H9 (cell line): ENCODE data around the gene KLHL7. TPM values are rescaled to one million over a fixed set of nuclear protein-coding genes. Genes with fewer than 3 reads are reported as not detected.

Source experiments
- DNase-seq: peaks from one replicate; pipeline ENCODE4 v3.0.0-alpha.2; 2017
- H2AFZ ChIP-seq: one replicate; pipeline ENCODE4 v1.6.1; 2013; ENCODE audit warnings: mild to moderate bottlenecking, low read length, control low read depth, moderate library complexity
- H2AK5ac ChIP-seq: 2 replicates; pipeline ENCODE4 v1.6.1; 2013; ENCODE audit warnings: low read length, control low read depth, mixed read lengths; ENCODE audit not compliant: insufficient read length
- H2BK120ac ChIP-seq: one replicate; pipeline ENCODE4 v1.6.1; 2013; ENCODE audit warnings: low read depth, mild to moderate bottlenecking, low read length, control low read depth, inconsistent platforms; ENCODE audit not compliant: poor library complexity, severe bottlenecking
- H2BK12ac ChIP-seq: 2 replicates; pipeline ENCODE4 v1.6.1; 2013; ENCODE audit warnings: low read length, control low read depth, mixed read lengths, low read depth; ENCODE audit not compliant: insufficient read length
- H2BK15ac ChIP-seq: 2 replicates; pipeline ENCODE4 v1.6.1; 2013; ENCODE audit warnings: low read depth, low read length, control low read depth
- H2BK20ac ChIP-seq: one replicate; pipeline ENCODE4 v1.6.1; 2013; ENCODE audit warnings: low read depth, mild to moderate bottlenecking, low read length, control low read depth, inconsistent platforms; ENCODE audit not compliant: poor library complexity, severe bottlenecking
- H2BK5ac ChIP-seq: 2 replicates; pipeline ENCODE4 v1.6.1; 2013; ENCODE audit warnings: low read length, control low read depth, mixed read lengths; ENCODE audit not compliant: insufficient read length
- H3K14ac ChIP-seq: 2 replicates; pipeline ENCODE4 v1.6.1; 2013; ENCODE audit warnings: low read length, control low read depth; ENCODE audit not compliant: insufficient read depth
- H3K18ac ChIP-seq: 2 replicates; pipeline ENCODE4 v1.6.1; 2013; ENCODE audit warnings: low read depth, mild to moderate bottlenecking, mixed read lengths, low read length, control low read depth; ENCODE audit not compliant: insufficient read length
- H3K23ac ChIP-seq: 2 replicates; pipeline ENCODE4 v1.6.1; 2013; ENCODE audit warnings: low read length, control low read depth, mixed read lengths, low read depth; ENCODE audit not compliant: insufficient read length
- H3K23me2 ChIP-seq: 2 replicates; pipeline ENCODE4 v1.6.1; 2013; ENCODE audit warnings: low read depth, mild to moderate bottlenecking, mixed read lengths, low read length, control low read depth; ENCODE audit not compliant: insufficient read length, poor library complexity, severe bottlenecking
- H3K27ac ChIP-seq: 2 replicates; pipeline ENCODE4 v1.5.1; 2013; ENCODE audit warnings: low read length, control low read depth, mixed read lengths, low read depth; ENCODE audit not compliant: insufficient read length
- H3K27me3 ChIP-seq: 2 replicates; pipeline ENCODE4 v1.6.1; 2013; ENCODE audit warnings: low read length, control low read depth, inconsistent platforms; ENCODE audit not compliant: insufficient read depth
- H3K4ac ChIP-seq: 2 replicates; pipeline ENCODE4 v1.6.1; 2013; ENCODE audit warnings: low read depth, mild to moderate bottlenecking, control low read depth, inconsistent platforms, low read length, moderate library complexity
- H3K4me1 ChIP-seq: 2 replicates; pipeline ENCODE4 v1.6.1; 2013; ENCODE audit warnings: low read length, control low read depth, inconsistent platforms; ENCODE audit not compliant: insufficient read depth
- H3K4me2 ChIP-seq: 2 replicates; pipeline ENCODE4 v1.6.1; 2013; ENCODE audit warnings: low read length, control low read depth, mixed read lengths; ENCODE audit not compliant: insufficient read length, insufficient read depth
- H3K56ac ChIP-seq: 2 replicates; pipeline ENCODE4 v1.6.1; 2013; ENCODE audit warnings: low read depth, mild to moderate bottlenecking, mixed read lengths, low read length, control low read depth; ENCODE audit not compliant: insufficient read length
- H3K79me1 ChIP-seq: 2 replicates; pipeline ENCODE4 v1.6.1; 2013; ENCODE audit warnings: low read depth, mild to moderate bottlenecking, moderate library complexity, low read length, control low read depth, inconsistent platforms; ENCODE audit not compliant: insufficient read depth, poor library complexity, severe bottlenecking
- H3K79me2 ChIP-seq: 2 replicates; pipeline ENCODE4 v1.6.1; 2013; ENCODE audit warnings: low read length, control low read depth, inconsistent platforms; ENCODE audit not compliant: insufficient read depth
- H3K9ac ChIP-seq: 2 replicates; pipeline ENCODE4 v1.6.1; 2013; ENCODE audit warnings: low read length, control low read depth, mixed read lengths; ENCODE audit not compliant: insufficient read length; ENCODE audit errors: extremely low read depth
- H3K9me3 ChIP-seq: one replicate; pipeline ENCODE4 v1.6.1; 2013; ENCODE audit warnings: low read depth, low read length, inconsistent platforms; ENCODE audit not compliant: control insufficient read depth
- H3T11ph ChIP-seq: one replicate; pipeline ENCODE4 v1.6.1; 2013; ENCODE audit warnings: mild to moderate bottlenecking, low read length, control low read depth, inconsistent platforms
- H4K20me1 ChIP-seq: one replicate; pipeline ENCODE4 v1.6.1; 2013; ENCODE audit not compliant: control insufficient read depth, insufficient read length, insufficient read depth
- H4K5ac ChIP-seq: 2 replicates; pipeline ENCODE4 v1.6.1; 2013; ENCODE audit warnings: low read depth, mild to moderate bottlenecking, mixed read lengths, low read length, control low read depth; ENCODE audit not compliant: insufficient read length
- H4K8ac ChIP-seq: replicated peaks from 2 replicates; pipeline ENCODE4 v1.6.1; 2013; ENCODE audit warnings: low read length, control low read depth, mixed read lengths, low read depth; ENCODE audit not compliant: insufficient read length
- H4K91ac ChIP-seq: 2 replicates; pipeline ENCODE4 v1.6.1; 2013; ENCODE audit warnings: low read depth, mild to moderate bottlenecking, moderate library complexity, mixed read lengths, low read length, control low read depth; ENCODE audit not compliant: insufficient read length
- H3K27ac Mint-ChIP-seq, 3 experiments: 2 replicates in 2 of 3; 3 replicates in 1 of 3; pipeline ENCODE4 v1.8.0; 2020 to 2021; ENCODE audit warnings: mixed read lengths in 3 of 3, mild to moderate bottlenecking in 1 of 3, moderate library complexity in 1 of 3
- H3K27me3 Mint-ChIP-seq: 2 replicates; pipeline ENCODE4 v1.8.0; 2021; ENCODE audit warnings: low read depth, mild to moderate bottlenecking, moderate library complexity, mixed read lengths
- H3K36me3 Mint-ChIP-seq, 3 experiments: 2 replicates in 2 of 3; 3 replicates in 1 of 3; pipeline ENCODE4 v1.8.0; 2020 to 2021; ENCODE audit warnings: low read depth in 3 of 3, mixed read lengths in 3 of 3; ENCODE audit not compliant: insufficient read depth in 1 of 3
- H3K4me1 Mint-ChIP-seq, 2 experiments: 2 replicates each; pipeline ENCODE4 v1.8.0; 2020; ENCODE audit warnings: mixed read lengths in 2 of 2
- H3K4me3 Mint-ChIP-seq, 2 experiments: 2 replicates in 1 of 2; 3 replicates in 1 of 2; pipeline ENCODE4 v1.8.0; 2020 to 2021; ENCODE audit warnings: mild to moderate bottlenecking in 2 of 2, mixed read lengths in 2 of 2, moderate library complexity in 1 of 2
- H3K9me3 Mint-ChIP-seq, 2 experiments: 2 replicates in 1 of 2; 3 replicates in 1 of 2; pipeline ENCODE4 v1.8.0; 2020; ENCODE audit warnings: mild to moderate bottlenecking in 2 of 2, mixed read lengths in 2 of 2, moderate library complexity in 1 of 2
- WGBS: extraction: QIAGEN DNeasy Blood & Tissue Kit; methylation state at CpG from one replicate; pipeline ENCODE4 v1.1.7; 2013; ENCODE audit warnings: missing lambda C conversion rate, low lambda C conversion rate, mixed read lengths; ENCODE audit not compliant: insufficient read length; ENCODE audit errors: extremely low coverage; 5-methylcytosine and 5-hydroxymethylcytosine counted together
- total RNA-seq: library from RNA; stranded (reverse); gene quantifications from 2 replicates; pipeline ENCODE4 v1.2.1, GENCODE V29; 2021
- TF ChIP-seq, protein P1 (sequence below): fragments of 200-600 bp; sonication (generic); conservative IDR thresholded peaks from 3 replicates; pipeline ENCODE4 v1.8.0; 2021; ENCODE audit warnings: antibody characterized with exemption, mild to moderate bottlenecking

The KLHL7 gene
- total RNA-seq, 1 experiment from 2014 or later: 56.7 TPM

DNA sequence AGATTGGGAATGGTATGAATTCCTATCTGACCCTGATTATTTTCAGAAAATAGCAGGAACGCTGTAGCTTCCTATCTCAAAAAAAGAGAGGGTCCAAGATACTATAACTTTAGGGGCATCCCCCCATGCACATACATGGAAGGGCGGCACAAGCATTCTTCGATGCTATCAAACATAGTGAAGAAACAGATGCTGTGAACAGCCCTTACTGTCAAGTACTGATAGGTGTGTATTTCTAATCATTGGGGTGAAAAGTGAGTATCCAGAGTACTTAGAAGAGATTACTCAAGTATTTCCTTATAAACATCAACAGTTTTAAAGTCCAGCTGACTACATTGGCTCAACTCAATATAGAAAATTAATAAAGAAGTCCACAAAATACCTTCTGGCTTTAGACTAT is 59.3 kb downstream of the KLHL7 start:
- H3K27me3 ChIP-seq: no peaks in the 10 kb centered on the region
- Mint-ChIP-seq H3K36me3 (peaks cover 0 to 1% (median 0%) of the 10 kb centered on the region in 3 experiments; a peak in 2 of 7 replicates), H3K4me1 (no peaks in the 10 kb centered on the region), H3K9me3 (no peaks in the 10 kb centered on the region), H3K27ac (no peak overlapping the region), H3K27me3 (no peaks in the 10 kb centered on the region), H3K4me3 (no peak overlapping the region)
- no peak overlapping the region for H3K14ac ChIP-seq
- no peak overlapping the region for H2BK20ac ChIP-seq
- H2BK12ac ChIP-seq: no peak overlapping the region
- no peaks in the 10 kb centered on the region for H4K20me1 ChIP-seq
- no peak overlapping the region for H4K91ac ChIP-seq
- H3K4ac ChIP-seq: no peak overlapping the region
- no peak overlapping the region for H3K56ac ChIP-seq
- no peak overlapping the region for H2BK120ac ChIP-seq
- H3K9me3 ChIP-seq: no peaks in the 10 kb centered on the region
- no CpG with 5 or more reads among the region's 3 CpGs for WGBS
- H3K23ac ChIP-seq: no peak overlapping the region
- H3K79me2 ChIP-seq: no peaks in the 10 kb centered on the region
- H2AK5ac ChIP-seq: no peak overlapping the region
- no peak overlapping the region for H3K9ac ChIP-seq
- H3T11ph ChIP-seq: no peak overlapping the region
- no peaks in the 10 kb centered on the region for H3K4me1 ChIP-seq
- no peak overlapping the region for H3K4me2 ChIP-seq
- H3K27ac ChIP-seq: no peak overlapping the region
- H4K8ac ChIP-seq: no peak overlapping the region
- TF ChIP-seq, protein P1, sequence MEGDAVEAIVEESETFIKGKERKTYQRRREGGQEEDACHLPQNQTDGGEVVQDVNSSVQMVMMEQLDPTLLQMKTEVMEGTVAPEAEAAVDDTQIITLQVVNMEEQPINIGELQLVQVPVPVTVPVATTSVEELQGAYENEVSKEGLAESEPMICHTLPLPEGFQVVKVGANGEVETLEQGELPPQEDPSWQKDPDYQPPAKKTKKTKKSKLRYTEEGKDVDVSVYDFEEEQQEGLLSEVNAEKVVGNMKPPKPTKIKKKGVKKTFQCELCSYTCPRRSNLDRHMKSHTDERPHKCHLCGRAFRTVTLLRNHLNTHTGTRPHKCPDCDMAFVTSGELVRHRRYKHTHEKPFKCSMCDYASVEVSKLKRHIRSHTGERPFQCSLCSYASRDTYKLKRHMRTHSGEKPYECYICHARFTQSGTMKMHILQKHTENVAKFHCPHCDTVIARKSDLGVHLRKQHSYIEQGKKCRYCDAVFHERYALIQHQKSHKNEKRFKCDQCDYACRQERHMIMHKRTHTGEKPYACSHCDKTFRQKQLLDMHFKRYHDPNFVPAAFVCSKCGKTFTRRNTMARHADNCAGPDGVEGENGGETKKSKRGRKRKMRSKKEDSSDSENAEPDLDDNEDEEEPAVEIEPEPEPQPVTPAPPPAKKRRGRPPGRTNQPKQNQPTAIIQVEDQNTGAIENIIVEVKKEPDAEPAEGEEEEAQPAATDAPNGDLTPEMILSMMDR: no peak
- no peak overlapping the region for H2BK5ac ChIP-seq
- H3K23me2 ChIP-seq: no peaks in the 10 kb centered on the region
- no peak overlapping the region for H2BK15ac ChIP-seq
- no peaks in the 10 kb centered on the region for H3K79me1 ChIP-seq
- H3K18ac ChIP-seq: no peak overlapping the region
- no peak overlapping the region for H2AFZ ChIP-seq
- no peak overlapping the region for H4K5ac ChIP-seq
- DNase-seq: no peak
